K562 (cell line): ENCODE data around the gene PTGES3. TPM values are rescaled to one million over a fixed set of nuclear protein-coding genes. Genes with fewer than 3 reads are reported as not detected.
A peak's percentile ranks its signal among the peaks of the same experiment; 100 is the strongest.

Experiments used
- AFF1 ChIP-seq, 2 experiments: fragments of 450-650 bp; IDR thresholded peaks; 2 replicates each; pipeline ENCODE4 v1.6.1; 2018; ENCODE audit warnings: mild to moderate bottlenecking in 2 of 2, low read depth in 1 of 2; ENCODE audit not compliant: partially characterized antibody in 2 of 2
- ATF7 ChIP-seq: fragments of 450-650 bp; IDR thresholded peaks from 2 replicates; pipeline ENCODE4 v1.7.1; 2014; ENCODE audit warnings: mild to moderate bottlenecking, moderate library complexity
- DEAF1 ChIP-seq: fragments of 450-650 bp; formaldehyde crosslinking; IDR thresholded peaks from 2 replicates; pipeline ENCODE4 v1.4.0; 2020; ENCODE audit warnings: mild to moderate bottlenecking, moderate library complexity
- HCFC1 ChIP-seq: IDR thresholded peaks from 2 replicates; pipeline ENCODE4 v1.6.1; 2012; ENCODE audit warnings: low read depth, low read length, improper control_type of control experiment
- KAT8 ChIP-seq: fragments of 450-650 bp; IDR thresholded peaks from 2 replicates; pipeline ENCODE4 v1.6.1; 2016; ENCODE audit warnings: low read depth, mild to moderate bottlenecking
- MCM3 ChIP-seq: fragments of 450-650 bp; IDR thresholded peaks from 2 replicates; pipeline ENCODE4 v1.6.1; 2016
- NFXL1 ChIP-seq: fragments of 450-650 bp; formaldehyde crosslinking; IDR thresholded peaks from 2 replicates; pipeline ENCODE4 v1.4.0; 2021; ENCODE audit warnings: mild to moderate bottlenecking
- OTX1 ChIP-seq: fragments of 450-650 bp; formaldehyde crosslinking; IDR thresholded peaks from 2 replicates; pipeline ENCODE4 v1.4.0; 2022; ENCODE audit warnings: mild to moderate bottlenecking
- ZBTB9 ChIP-seq: fragments of 450-650 bp; formaldehyde crosslinking; IDR thresholded peaks from 2 replicates; pipeline ENCODE4 v1.4.0; 2020; ENCODE audit warnings: mild to moderate bottlenecking, moderate library complexity
- ZNF212 ChIP-seq: fragments of 450-650 bp; formaldehyde crosslinking; IDR thresholded peaks from 2 replicates; pipeline ENCODE4 v1.4.0; 2020; ENCODE audit warnings: mild to moderate bottlenecking
- ZNF407 ChIP-seq: fragments of 450-650 bp; IDR thresholded peaks from 2 replicates; pipeline ENCODE4 v1.6.1; 2016; ENCODE audit warnings: low read depth
- ZNF778 ChIP-seq: fragments of 450-650 bp; formaldehyde crosslinking; IDR thresholded peaks from 2 replicates; pipeline ENCODE4 v1.4.0; 2020; ENCODE audit warnings: mild to moderate bottlenecking, moderate library complexity
- polyA plus RNA-seq, 8 experiments: library from polyadenylated mRNA; depleted of rRNA in 4 of 8; stranded (reverse) in 5 of 8; unstranded in 3 of 8; fragments of >200 nt; fragmentation: Nextera tagmentation in 2 of 8; fragmentation: Illumina TruSeq in 1 of 8; extraction: Ambion mirVana in 2 of 8; extraction: Trizol in 1 of 8; gene quantifications; 2 replicates each; pipeline versions ENCODE4 v1.2.1 to v1.2.3, GENCODE V29; 2011 to 2014; ENCODE audit warnings: inconsistent platforms in 1 of 8, missing spikeins in 1 of 8
- total RNA-seq, 7 experiments: library from RNA; depleted of rRNA in 6 of 7; stranded (reverse); fragments of >200 nt in 6 of 7; fragmentation: Illumina TruSeq in 2 of 7; extraction: Trizol in 2 of 7; gene quantifications; 2 replicates each; pipeline versions ENCODE4 v1.2.1 to v1.2.3, GENCODE V29; 2011 to 2021; ENCODE audit warnings: low replicate concordance in 1 of 7

The PTGES3 gene
- total and polyA plus RNA-seq, 9 of the 15 experiments (the other 6 are each of a cell fraction or from before 2014, with no cell fraction given): 163 to 501 (median 213) TPM

- TF ChIP-seq AFF1 (IDR thresholded peaks at IDR 0.05; ENCODE audit: low read depth in 1 of 2, partially characterized antibody in 2 of 2) (peak in 1 of 2 experiments; percentile 70), ATF7 (peak; percentile 66), ZNF212 (CRISPR knock-in tag) (no peak), HCFC1 (peak; percentile 59), ZNF407 (no peak), DEAF1 (CRISPR knock-in tag) (no peak), ZBTB9 (0 out of 2 replicates have a peak, but pooled peaks have one; percentile 28), NFXL1 (no peak), ZNF778 (CRISPR knock-in tag) (no peak), OTX1 (CRISPR knock-in tag) (no peak), KAT8 (no peak), MCM3 (no peak)
Measured at GRCh38 chr12:56630180-56630632, 57.9 kb downstream of the PTGES3 start, which contains the start of gene BAZ2A (continued).
